Mucosa of stomach (tissue), 1 donor: ENCODE data around the gene TOX3.

ENCODE experiments used
- H3K27me3 ChIP-seq: one replicate; pipeline ENCODE4 v1.7.0; 2013; ENCODE audit warnings: mild to moderate bottlenecking, low read length; ENCODE audit not compliant: control insufficient read depth, insufficient read depth
- H3K36me3 ChIP-seq: one replicate; pipeline ENCODE4 v1.7.0; 2013; ENCODE audit warnings: low read length; ENCODE audit not compliant: control insufficient read depth, insufficient read depth
- H3K4me1 ChIP-seq: one replicate; pipeline ENCODE4 v1.7.0; 2013; ENCODE audit warnings: mild to moderate bottlenecking, low read length; ENCODE audit not compliant: control insufficient read depth, insufficient read depth
- H3K4me3 ChIP-seq: one replicate; pipeline ENCODE4 v1.7.0; 2013; ENCODE audit warnings: low read length
- H3K9ac ChIP-seq: one replicate; pipeline ENCODE4 v1.7.0; 2013; ENCODE audit warnings: mild to moderate bottlenecking, low read length, moderate library complexity
- H3K9me3 ChIP-seq: one replicate; pipeline ENCODE4 v1.7.0; 2013; ENCODE audit warnings: mild to moderate bottlenecking, low read length, moderate library complexity; ENCODE audit not compliant: control insufficient read depth
- donor health status: Pancreatic carcinoma.

TOX3 gene

GRCh38 chr16:52437277-52437670 lies 109.7 kb downstream of the TOX3 start:
- no peak overlapping the region for H3K9ac ChIP-seq
- peaks cover 10% of the 10 kb centered on the region for H3K36me3 ChIP-seq
- H3K4me1 ChIP-seq = no peaks in the 10 kb centered on the region
- no peaks in the 10 kb centered on the region for H3K27me3 ChIP-seq
- H3K4me3 ChIP-seq = no peak overlapping the region
- H3K9me3 ChIP-seq = no peaks in the 10 kb centered on the region

DNA sequence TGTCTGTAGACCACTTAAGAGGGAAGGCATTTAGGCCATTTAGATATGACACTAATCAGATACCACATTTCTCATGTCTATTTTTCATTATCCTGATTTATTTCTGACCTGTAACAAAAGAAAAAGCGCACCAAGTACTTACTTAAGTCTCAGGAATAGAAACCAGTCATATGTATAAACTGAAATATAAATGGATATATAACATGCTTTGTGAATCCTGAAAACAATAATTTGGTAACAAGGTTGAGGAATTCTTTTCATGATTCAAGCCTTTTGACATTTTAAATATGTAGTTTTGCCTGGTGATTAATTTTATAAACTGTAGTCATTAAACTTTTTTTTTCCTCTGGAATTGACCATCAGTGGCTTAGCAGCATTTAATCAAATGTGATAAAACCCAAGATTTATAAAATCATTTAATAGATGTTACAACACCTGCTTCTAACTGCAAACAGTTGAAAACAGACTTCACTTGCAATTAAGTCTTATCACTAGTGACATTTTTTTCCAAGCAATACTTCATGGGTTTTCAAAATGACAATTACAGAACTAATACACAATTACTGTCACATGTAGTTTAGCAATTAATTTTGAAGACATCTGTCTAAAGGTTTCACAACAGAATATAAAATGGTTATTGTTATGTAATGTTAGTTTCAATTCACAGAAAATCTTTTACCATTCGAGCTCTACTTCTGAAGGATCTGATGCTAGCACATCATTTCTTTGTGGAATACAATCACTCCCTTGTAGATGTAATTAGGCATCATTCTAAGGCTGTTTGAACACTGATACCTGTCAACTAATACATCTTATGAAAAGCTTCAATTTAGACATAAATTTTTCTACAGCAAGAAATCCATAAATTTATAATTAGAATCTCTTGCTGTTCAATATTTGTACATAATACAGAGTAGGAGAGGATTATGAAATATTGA lies 110.3 kb downstream of the TOX3 start:
- Histone ChIP-seq H3K36me3 (peaks cover 10% of the 10 kb centered on the region), H3K4me1 (no peaks in the 10 kb centered on the region), H3K27me3 (no peaks in the 10 kb centered on the region), H3K9ac (no peak overlapping the region), H3K9me3 (no peaks in the 10 kb centered on the region), H3K4me3 (no peak overlapping the region)

GRCh38 chr16:52434224-52434623 lies 112.7 kb downstream of the TOX3 start:
- no peaks in the 10 kb centered on the region for H3K9me3 ChIP-seq
- H3K9ac ChIP-seq = no peak overlapping the region
- peaks cover 1% of the 10 kb centered on the region for H3K36me3 ChIP-seq
- H3K4me1 ChIP-seq = no peaks in the 10 kb centered on the region
- no peak overlapping the region for H3K4me3 ChIP-seq
- H3K27me3 ChIP-seq = no peaks in the 10 kb centered on the region

- H3K4me3 ChIP-seq = no peak overlapping the region
Measured at GRCh38 chr16:52433643-52434042, 113.3 kb downstream of the TOX3 start.

DNA sequence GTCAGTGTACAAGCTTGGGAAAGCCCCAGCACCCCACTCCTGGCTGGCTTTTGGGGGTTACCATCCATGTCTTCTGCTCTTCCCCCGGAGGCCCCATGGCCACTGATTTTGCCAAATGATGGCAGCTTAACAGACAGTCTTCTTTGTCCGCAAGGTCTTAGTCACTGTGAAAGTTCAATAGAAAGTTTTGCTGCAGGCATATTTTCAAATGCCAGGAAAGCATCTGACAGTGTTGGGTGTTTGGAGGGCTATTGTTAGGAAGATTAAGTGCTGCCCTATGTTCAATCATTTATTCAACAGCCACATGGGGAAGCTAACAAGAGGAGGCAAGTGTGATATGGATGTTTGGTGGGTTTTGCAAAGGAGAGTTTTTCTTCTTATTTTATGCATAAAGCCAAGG lies 122.4 kb downstream of the TOX3 start:
- H3K27me3 ChIP-seq = no peaks in the 10 kb centered on the region
- H3K9me3 ChIP-seq = no peaks in the 10 kb centered on the region
- no peak overlapping the region for H3K4me3 ChIP-seq
- no peak overlapping the region for H3K9ac ChIP-seq
- H3K36me3 ChIP-seq = no peaks in the 10 kb centered on the region
- H3K4me1 ChIP-seq = peaks cover 5% of the 10 kb centered on the region

More at GRCh38 chr16:52433643-52434042, 113.3 kb downstream of the TOX3 start:
- no peak overlapping the region for H3K9ac ChIP-seq
- H3K27me3 ChIP-seq = no peaks in the 10 kb centered on the region
- H3K4me1 ChIP-seq = peaks cover 3% of the 10 kb centered on the region
- H3K9me3 ChIP-seq = no peaks in the 10 kb centered on the region
- no peaks in the 10 kb centered on the region for H3K36me3 ChIP-seq

GRCh38 chr16:52422307-52422706 lies 124.6 kb downstream of the TOX3 start:
- H3K9me3 ChIP-seq = no peaks in the 10 kb centered on the region
- no peak overlapping the region for H3K9ac ChIP-seq
- no peaks in the 10 kb centered on the region for H3K27me3 ChIP-seq
- no peak overlapping the region for H3K4me3 ChIP-seq
- no peaks in the 10 kb centered on the region for H3K36me3 ChIP-seq
- H3K4me1 ChIP-seq = no peaks in the 10 kb centered on the region

GRCh38 chr16:52418201-52418600 lies 128.7 kb downstream of the TOX3 start:
- Histone ChIP-seq H3K4me1 (no peaks in the 10 kb centered on the region), H3K36me3 (no peaks in the 10 kb centered on the region), H3K9ac (no peak overlapping the region), H3K9me3 (no peaks in the 10 kb centered on the region), H3K27me3 (no peaks in the 10 kb centered on the region), H3K4me3 (no peak overlapping the region)

- Histone ChIP-seq H3K9ac (no peak overlapping the region), H3K27me3 (no peaks in the 10 kb centered on the region), H3K4me3 (no peak overlapping the region), H3K9me3 (no peaks in the 10 kb centered on the region), H3K4me1 (no peaks in the 10 kb centered on the region), H3K36me3 (no peaks in the 10 kb centered on the region)
Measured at GRCh38 chr16:52416888-52417287, 130.1 kb downstream of the TOX3 start.

DNA sequence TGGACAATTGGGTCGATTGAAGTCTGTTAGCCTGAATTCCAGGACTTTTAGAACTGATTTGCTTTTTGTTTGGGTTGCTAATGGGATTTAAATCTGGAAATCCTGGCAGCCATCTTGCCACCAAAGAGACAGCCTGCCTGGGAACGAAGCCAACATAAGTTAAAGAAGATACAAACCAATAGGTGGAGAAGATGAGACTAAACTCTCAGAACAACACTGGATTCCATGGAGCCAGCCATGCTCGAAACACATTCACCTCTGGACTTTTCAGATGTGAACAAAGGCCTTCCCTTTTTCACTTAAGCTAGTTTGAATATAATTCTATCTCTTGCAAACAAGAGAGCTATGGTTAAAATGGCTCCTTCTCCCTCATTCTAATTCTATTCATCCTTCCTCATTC lies 135.9 kb downstream of the TOX3 start:
- Histone ChIP-seq H3K36me3 (no peaks in the 10 kb centered on the region), H3K4me1 (peaks cover 19% of the 10 kb centered on the region), H3K27me3 (no peaks in the 10 kb centered on the region), H3K4me3 (no peak overlapping the region), H3K9me3 (no peaks in the 10 kb centered on the region), H3K9ac (no peak overlapping the region)

DNA sequence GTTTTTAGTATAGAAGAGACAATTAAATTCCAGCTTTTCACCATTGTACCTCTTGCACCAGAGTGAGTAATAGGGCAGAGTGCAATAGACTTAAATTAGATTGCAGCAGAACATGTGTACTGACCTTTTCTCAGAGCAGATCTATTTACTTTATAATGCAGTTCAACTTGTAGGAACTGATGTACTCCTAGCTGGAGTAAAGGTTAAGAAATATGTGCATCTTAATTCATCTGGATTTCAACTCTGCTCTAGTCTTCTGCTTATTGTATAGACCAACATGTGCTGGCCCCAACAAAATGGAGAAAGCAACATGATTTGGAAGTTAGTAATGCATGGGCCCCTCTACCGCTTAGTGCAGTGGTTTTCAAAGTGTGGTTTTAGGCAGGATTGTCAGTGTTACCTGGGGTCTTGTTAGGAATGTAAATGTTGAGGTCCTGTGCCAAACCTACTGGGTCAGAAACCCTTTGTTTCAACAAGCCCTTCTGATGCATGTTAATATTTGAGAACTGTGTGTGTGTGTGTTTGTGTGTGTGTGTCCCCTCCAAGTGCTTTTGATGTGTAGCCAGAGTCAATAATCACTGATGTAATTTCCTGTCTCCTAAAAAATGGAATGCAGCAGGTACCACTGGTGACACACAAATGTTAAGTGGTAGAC lies 138.6 kb downstream of the TOX3 start:
- Histone ChIP-seq H3K4me1 (peaks cover 32% of the 10 kb centered on the region), H3K4me3 (no peak overlapping the region), H3K27me3 (no peaks in the 10 kb centered on the region), H3K9me3 (no peaks in the 10 kb centered on the region), H3K36me3 (no peaks in the 10 kb centered on the region), H3K9ac (no peak overlapping the region)

DNA sequence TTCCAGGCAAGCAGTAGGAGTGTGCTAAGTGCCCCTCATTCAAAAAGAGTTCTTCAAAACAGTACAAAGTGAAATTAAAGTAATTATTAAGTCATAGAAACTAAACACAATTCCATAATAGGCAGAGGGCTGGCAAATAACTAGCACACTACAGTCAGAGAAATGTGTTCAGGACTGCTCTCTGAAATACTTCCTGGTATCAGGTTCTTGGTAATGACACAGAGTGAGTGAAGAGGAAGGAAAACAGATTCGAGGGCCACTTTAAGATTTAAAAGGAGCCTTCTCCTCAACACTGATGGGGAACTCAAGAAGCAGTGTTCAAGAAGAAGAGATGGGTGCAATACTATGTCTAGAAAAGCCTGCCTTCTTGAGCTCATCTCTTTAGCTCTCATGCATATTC lies 139.2 kb downstream of the TOX3 start:
- Histone ChIP-seq H3K9me3 (no peaks in the 10 kb centered on the region), H3K27me3 (no peaks in the 10 kb centered on the region)

DNA sequence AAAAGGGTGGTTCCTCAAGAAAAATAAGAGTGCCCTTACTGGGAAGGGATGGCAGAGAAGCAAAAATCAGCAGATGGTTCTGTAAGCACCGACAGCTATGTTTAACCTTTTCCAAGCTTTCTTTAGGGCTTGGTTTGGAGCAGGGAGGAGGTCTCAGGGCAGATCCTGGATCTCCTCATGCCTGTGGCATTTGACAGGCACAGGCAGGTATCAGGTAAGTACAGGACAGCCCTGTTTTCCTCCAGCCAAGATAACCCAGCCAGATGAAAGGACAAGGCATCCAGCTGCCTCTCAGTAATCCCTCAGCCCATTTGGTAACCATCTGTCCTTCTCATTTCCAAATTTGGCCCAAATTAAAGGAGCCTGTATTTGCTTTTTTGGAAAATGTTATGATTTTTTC lies 141.5 kb downstream of the TOX3 start:
- peaks cover 32% of the 10 kb centered on the region for H3K4me1 ChIP-seq
- H3K9ac ChIP-seq = no peak overlapping the region
- no peaks in the 10 kb centered on the region for H3K9me3 ChIP-seq
- no peaks in the 10 kb centered on the region for H3K36me3 ChIP-seq
- no peaks in the 10 kb centered on the region for H3K27me3 ChIP-seq
- H3K4me3 ChIP-seq = no peak overlapping the region

More for the DNA sequence above, 139.2 kb downstream of the TOX3 start:
- Histone ChIP-seq H3K36me3 (no peaks in the 10 kb centered on the region), H3K4me3 (no peak overlapping the region), H3K9ac (no peak overlapping the region), H3K4me1 (peaks cover 32% of the 10 kb centered on the region)
